Fibroblast of the aortic adventitia (primary cell): Measurements from ENCODE around the gene ZNF423. TPM values are rescaled to one million over a fixed set of nuclear protein-coding genes. Genes with fewer than 3 reads are reported as not detected.

Experiments used
- DNase-seq: peaks from one replicate; pipeline ENCODE4 v3.0.0-alpha.2; 2010; ENCODE audit warnings: low read depth
- H3K4me3 ChIP-seq: 2 replicates; pipeline ENCODE4 v1.5.1; 2011; ENCODE audit warnings: low read depth, mild to moderate bottlenecking, control low read depth, low read length, moderate library complexity
- CTCF ChIP-seq: IDR thresholded peaks from 2 replicates; pipeline ENCODE4 v1.5.1; 2011; ENCODE audit warnings: mild to moderate bottlenecking, low read length, control low read depth, inconsistent platforms; ENCODE audit not compliant: insufficient read depth
- total RNA-seq: library from RNA; depleted of rRNA; stranded (reverse); fragments of >200 nt; gene quantifications from 2 replicates; pipeline ENCODE4 v1.2.3, GENCODE V29; 2012; ENCODE audit warnings: low replicate concordance

ZNF423 gene
- total RNA-seq, result 7.3 and 13.5 TPM in 2 replicates

- DNase-seq, result no peak
- no peak for TF ChIP-seq CTCF
- H3K4me3 ChIP-seq, result peak within 1 kb of the TSS; percentile 66
These were observed at the start of gene ZNF423 for GRCh38 chr16:49855822-49856671. ZNF423 (minus strand) TSS chr16:49856112; CDS start chr16:49855774, 338 bp downstream.

- no peak overlapping the region for H3K4me3 ChIP-seq
- TF ChIP-seq CTCF, result no peak
- DNase-seq, result no peak
These were observed 48.6 kb upstream of the ZNF423 start for GRCh38 chr16:49904348-49905062.

- no peak for DNase-seq
- TF ChIP-seq CTCF, result no peak
- H3K4me3 ChIP-seq, result no peak overlapping the region
These were observed 47.0 kb upstream of the ZNF423 start for GRCh38 chr16:49902908-49903307.

- DNase-seq, result no peak
- TF ChIP-seq CTCF, result no peak
- H3K4me3 ChIP-seq, result no peak overlapping the region
These were observed 45.8 kb upstream of the ZNF423 start for GRCh38 chr16:49901711-49902110.

- DNase-seq, result no peak
- TF ChIP-seq CTCF, result no peak
These were observed 45.0 kb upstream of the ZNF423 start for GRCh38 chr16:49900875-49901274.

GRCh38 chr16:49899991-49900695 lies 44.2 kb upstream of the ZNF423 start:
- DNase-seq, result no peak
- H3K4me3 ChIP-seq, result no peak overlapping the region
- TF ChIP-seq CTCF, result no peak

More at GRCh38 chr16:49900875-49901274, 45.0 kb upstream of the ZNF423 start:
- no peak overlapping the region for H3K4me3 ChIP-seq
